NK-92 treated with Interleukin-12 subunit alpha and Interleukin-12 subunit beta, amount 100 ng/mL, for 24 hours (cell line): ENCODE measurements around the gene PCP4L1.
"Not testable (repeated sequence)": the region's sequence is repeated elsewhere in the genome, so short reads cannot be mapped to it uniquely, and the experiment has no call there.

Source experiments
- DNase-seq: peaks from one replicate; lab custom pipeline; 2025; lab: John Stamatoyannopoulos, UW

PCP4L1 gene

DNA sequence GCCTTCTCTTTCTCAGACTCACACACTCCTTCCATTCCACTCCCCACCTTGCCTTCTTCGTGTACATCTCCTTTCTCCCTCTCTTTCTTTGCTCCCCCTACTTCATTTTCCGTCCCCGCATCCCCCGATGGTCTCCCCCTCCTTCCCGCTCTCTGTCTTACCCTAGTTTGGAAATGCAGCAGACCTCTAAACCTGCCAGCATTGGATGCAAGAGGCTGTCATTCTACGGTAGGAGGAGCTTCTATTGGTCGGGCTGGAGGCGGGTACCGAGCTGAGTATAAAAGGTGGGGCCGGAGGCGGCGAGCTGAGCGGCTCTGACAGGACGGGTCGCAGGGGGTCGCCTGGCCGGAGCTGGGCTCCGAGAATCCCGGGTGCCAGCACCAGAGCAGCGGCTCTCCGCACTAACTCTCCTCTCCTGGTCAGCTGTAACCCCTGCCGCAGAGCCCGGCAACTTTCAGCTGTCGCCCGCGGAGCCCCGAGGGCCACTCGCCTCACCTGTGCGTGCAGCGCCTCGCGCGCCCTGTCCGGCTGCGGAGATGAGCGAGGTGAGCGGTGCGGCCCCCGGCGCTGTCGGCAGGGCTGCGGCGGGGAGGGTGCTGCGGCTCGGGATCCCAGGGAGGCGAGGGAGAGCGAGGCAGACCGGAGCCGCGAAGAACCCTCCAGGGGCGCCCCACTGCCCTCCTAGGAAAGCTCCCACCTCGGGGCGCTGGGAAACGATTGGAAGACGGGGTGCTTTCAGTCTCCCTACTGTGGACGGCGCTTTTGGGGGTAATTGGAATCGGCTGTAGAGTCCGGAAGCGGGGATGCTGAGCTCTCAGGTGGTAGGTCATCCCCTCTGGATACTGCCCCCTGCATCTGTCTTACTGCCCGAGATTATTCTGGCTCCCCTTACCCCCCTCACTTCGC lies at the start of gene PCP4L1:
Gene PCP4L1 (plus strand): TSS at position 307 of the 906 bp plus-strand sequence. CDS start 230 bp downstream, at position 537.
- no peak for DNase-seq

DNA sequence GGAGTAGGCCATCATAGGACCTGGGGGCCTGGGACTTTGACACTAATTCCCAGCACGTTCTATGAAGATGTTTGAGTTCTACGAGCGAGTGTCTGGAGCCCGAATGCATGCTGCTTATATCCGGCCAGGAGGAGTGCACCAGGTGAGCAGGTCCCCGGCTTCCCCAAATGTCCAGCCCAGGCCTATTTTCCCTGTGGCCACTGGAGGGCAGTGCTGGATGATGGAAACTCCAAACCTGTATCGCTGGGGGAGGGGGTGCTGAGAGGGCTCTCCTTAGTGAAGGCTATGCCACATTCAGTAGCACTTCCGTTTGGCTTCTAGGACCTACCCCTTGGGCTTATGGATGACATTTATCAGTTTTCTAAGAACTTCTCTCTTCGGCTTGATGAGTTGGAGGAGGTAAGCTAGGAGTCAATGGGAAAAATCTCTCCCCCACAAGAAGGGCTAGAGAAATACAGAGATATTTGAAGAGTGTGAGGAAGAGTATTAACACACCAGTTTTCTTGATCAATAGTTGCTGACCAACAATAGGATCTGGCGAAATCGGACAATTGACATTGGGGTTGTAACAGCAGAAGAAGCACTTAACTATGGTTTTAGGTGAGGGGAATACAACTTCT lies 48.6 kb upstream of the PCP4L1 start:
- DNase-seq = peak; percentile 71

DNA sequence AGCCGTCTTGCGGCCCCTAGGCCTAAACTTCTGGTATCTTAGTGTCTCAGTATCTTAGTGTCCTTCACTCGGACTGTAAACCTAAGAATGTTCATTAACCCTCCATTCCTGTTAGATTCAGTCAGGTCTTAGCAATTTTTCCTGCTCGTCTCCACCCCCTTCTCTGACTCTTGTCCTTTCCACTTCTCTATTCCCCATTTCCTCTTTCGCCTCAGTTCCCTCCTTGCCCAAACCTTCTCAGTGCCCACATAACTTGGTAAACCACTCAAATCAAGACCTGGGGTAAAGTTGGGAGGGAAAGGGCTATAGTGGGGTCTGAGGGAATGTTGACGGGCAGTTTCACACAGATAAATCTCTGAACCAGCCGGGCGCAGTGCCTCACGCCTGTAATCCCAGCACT lies 44.2 kb upstream of the PCP4L1 start:
- no peak for DNase-seq

GRCh38 chr1:161215076-161215475 lies 43.5 kb upstream of the PCP4L1 start, which contains the start of gene FCER1G:
FCER1G (plus strand) TSS chr1:161215295; CDS start chr1:161215322, 27 bp downstream.
- DNase-seq = no peak

DNA sequence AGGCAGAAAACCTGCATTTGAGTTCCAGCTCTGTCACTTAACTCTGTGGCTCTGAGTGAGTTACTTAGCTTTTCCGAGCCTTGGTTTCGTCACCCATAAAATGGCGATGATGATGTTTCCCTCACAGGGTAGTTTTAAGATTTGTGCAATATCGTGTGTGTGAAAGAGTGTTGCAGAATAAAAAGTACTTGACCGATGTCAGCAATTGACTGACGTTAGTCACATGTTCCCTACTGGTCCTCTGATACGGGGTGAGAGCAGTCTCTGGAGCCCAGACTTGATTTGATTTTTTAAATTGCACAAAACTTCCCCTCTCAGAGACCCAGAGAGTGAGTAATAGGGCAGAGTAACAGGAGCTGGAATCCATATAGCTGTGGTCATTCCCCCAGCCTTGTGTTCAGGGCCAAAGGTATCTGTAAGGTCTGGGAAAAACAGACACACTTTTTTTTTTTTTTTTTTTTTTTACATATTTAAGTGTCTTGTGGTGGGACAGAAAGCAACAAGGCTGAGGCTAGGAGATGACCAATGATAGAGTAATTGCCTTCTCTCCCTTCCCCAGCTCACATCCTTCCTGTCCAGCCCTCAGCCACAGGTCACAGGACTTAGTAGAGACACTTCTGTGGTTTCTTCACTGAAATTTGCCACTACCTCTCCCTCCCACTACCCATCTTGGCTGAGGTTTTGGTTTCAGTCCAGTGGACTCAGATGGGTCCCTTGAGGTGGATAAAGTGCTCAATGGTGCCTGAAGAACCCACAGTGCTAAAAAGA lies 41.4 kb upstream of the PCP4L1 start:
- DNase-seq = peak; percentile 58

DNA sequence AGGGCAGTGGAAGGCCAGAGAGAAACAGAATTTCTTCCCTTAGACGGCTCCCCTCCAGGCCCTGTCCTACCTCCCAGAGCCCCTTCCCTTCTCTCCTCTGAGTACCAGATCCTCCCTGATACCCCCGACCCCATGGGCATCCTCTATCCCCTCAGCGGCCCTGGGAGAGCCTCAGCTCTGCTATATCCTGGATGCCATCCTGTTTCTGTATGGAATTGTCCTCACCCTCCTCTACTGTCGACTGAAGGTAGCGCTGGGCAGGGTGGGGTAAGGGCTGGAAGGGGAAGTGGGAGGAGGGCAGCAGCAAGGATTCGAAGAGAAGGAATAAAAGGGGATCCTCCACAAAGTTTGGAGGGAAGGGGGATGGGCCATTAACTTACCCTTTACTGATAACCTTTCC lies 40.7 kb upstream of the PCP4L1 start:
- no peak for DNase-seq

DNA sequence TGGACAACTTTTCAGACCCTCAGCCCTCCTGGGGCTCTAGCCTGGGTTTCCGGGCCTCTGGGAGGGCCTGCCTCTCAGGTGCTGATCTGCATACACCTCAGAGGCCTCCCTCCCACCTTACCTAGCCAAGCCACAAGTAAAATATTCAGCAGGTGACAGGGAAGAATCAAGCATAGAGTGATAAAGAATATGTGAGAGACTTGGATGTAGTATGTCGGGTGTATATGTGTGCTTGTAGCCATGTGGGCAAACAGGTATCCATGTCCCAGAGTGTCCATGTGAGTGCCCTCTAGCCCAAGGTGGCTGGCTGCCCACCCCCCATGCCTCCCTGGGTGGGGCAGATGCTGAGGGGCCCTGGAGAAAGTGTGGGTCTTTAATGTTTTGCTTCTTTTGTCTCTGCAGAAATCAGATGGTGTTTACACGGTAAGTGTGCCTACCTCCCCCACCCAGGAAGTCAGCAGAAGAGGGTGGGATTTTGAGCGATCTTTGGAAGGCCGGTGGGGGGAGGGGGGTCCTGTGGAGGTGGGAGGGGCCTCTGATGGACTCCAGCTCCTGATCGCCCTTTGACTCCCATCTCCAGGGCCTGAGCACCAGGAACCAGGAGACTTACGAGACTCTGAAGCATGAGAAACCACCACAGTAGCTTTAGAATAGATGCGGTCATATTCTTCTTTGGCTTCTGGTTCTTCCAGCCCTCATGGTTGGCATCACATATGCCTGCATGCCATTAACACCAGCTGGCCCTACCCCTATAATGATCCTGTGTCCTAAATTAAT lies 40.1 kb upstream of the PCP4L1 start:
- no peak for DNase-seq

DNA sequence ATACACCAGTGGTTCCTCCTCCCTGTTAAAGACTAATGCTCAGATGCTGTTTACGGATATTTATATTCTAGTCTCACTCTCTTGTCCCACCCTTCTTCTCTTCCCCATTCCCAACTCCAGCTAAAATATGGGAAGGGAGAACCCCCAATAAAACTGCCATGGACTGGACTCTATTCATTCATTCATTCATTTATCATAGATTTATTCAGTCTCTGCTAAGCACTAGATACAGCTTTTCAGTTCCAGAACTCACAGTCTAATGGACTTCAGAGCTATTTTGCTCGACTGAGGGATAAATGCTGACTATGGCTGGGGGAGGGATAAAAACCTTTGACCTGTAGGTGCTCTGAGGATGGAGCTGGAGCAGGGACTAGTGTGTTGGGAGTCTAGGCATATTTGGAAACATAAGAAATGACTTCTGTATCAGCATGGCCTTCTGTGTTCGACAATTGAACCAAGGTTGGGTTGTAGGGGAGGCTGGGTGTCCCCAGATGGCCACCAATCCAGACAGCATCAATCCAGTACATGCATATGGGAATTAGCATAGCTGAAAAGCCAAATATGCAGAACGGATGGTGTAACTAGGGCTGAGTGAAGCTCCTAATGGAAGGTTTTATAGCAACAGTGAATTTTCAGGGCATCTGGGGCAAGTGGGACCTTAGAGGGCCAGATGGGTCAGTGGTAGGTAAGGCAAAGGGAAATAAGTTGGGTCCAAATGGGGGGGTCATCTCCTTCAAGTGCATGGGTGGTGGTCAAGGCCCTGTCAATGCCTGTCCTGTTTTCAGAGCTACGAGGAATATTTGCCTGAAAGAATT lies 39.3 kb upstream of the PCP4L1 start:
- DNase-seq = no peak

GRCh38 chr1:161220002-161220401 lies 38.5 kb upstream of the PCP4L1 start:
- no peak for DNase-seq

DNA sequence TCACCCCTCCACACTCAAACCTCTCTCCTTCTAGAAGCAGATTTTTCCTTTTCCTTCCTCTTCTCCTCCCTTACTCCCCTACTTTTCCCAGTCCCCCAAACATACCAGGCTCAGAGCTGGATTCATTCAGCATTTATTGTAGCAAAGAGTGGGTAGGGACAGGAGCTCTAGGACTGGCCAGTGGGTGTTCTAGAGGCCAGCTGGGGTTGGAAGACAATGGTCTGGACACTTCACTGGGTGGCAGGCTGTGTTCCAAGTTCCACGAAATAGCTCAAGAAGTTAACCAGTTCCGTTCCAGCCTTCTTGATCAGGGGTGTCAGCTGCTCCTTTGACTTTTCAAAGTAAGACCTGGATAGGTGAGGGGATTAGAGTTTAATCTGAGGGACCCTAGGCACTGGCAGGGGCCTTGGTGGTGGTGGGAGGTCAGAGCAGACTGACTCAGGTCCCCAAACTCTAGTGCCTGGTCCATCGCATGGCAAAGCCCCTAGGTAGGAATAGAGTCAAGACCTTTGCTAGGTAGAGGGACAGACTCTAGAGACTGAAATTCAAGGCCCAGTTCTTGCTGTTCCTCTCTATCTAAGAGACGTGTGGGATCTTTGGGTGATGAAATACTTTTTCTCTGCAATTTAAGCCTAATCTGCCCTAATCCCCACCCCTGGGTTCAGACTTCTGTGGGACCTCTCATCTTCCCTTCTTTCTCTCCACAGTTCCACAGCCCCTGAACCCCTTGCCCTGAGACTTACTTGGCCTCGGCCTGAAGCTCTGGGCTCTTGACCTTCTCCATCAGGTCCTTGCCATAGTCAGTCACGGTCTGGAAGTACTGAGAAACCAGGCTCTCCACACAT lies 36.1 kb upstream of the PCP4L1 start:
- no peak for DNase-seq

DNA sequence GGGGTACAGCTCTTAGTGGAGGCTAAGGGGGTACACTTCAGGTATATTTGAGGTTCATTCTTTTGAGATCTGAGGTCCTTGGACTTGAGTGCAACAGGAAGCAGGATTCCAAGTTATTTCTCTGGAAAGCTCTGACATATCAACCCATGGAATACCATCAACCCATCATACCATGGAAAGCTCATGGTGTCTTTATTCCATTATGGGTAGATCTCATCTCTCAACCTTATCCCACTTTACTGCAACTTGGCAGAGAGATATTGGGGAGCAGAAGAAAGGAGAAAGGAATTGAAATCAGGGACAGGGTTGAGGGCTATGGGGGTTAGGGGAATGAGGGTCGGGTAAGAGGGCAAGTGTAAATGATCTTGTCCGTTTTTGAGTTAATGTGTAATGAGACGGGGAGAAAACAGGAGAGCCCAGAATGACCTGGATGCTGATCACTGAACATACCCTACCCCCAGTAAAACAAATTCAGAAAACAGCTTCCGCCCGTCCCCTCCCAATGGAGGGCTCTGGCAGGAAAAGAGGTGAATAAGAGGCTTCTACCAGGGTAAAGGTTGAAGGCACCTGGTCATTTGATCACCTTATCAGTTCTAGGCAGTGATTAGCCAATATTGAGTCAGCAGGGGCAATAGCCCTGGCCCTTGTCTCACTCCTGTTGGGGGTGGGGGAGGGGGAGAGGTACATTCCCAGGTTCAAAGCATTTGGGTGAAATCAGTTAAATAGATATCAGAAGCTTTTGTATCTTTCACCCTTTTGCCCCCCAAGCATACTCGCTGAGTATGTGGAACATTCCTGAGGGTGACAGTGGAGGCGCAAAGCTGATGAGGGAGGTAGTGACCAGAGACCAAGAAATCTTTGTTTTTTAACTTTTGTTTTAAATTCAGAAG lies 34.5 kb upstream of the PCP4L1 start:
- DNase-seq = no peak

- DNase-seq = not testable (repeated sequence)
Measured at GRCh38 chr1:161224695-161225087, 33.9 kb upstream of the PCP4L1 start.

DNA sequence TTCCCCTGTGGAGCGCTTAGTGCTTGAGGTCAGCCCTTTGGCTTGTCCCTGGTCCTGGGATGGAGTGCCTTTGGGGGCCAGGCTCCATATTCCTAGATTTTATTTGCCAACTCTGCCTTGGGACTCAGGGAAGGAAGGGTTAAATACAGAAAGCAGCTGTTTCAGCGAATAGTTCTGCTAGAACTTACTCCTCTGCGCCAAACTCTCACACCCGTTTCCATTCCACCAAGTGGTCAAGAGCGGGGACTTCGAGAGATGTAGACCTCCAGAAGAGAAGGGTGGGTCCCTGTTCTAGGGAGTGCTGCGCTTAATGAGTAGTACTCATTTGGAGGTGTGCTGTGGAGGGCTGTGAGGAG lies 33.4 kb upstream of the PCP4L1 start:
- DNase-seq = no peak

DNA sequence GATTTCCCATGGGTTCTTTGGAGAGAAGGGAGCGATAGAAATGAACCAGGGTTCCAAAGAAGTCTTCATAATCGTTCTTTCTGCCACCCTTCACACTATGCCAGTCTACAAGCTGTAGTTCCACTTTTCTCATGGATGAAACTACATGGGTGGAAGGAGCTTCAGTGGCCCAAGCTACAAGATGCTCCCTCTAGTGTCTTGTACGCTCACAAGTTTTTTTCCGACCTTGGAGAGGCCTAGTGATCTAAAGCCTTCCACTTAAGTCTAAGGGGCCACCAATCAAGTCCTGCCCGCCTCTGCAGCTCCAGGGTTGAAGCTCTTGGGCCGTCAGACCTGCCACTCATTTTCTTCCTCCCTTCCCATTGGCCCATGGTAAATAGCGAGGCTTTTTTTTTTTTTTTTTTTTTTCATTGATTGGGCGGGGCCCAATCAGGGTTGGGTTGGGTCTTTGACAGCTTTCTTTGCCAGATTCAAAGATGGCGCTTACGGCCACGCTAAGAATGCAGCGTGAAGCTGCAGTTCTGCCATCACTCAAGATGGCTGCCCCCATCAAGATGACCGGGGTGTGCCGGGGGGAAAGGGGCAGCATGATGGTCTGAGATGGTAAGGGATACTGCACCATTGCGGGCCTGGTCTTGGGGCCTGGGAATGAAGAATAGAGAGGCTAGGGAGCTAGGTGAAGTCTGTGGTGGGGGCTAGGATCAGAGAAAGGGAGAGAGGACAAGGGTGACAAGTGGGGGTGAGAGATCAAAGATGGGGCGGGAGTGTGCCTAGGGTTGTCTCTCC lies 32.8 kb upstream of the PCP4L1 start, which contains the start of gene TOMM40L:
Gene TOMM40L (plus strand): TSS at position 527 of the 786 bp plus-strand sequence. CDS start 430 bp downstream, outside the sequence.
- peak; percentile 93 for DNase-seq

DNA sequence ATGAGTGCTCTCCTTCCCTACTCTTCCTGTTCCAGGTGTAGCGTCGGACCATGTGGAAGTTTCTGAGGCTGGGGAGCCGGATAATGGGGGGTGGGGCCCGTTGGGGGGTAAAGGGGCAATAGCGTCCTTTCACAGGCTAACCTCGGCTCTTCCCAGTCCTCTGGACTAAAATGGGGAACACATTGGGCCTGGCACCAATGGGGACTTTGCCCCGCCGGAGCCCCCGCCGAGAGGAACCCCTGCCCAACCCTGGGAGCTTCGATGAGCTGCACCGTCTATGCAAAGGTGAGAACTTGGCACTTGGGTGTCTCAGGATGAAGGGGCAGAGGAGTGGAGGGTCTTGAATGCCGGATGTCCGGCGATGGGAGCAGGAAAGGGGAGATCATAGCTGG lies 32.2 kb upstream of the PCP4L1 start:
- no peak for DNase-seq

DNA sequence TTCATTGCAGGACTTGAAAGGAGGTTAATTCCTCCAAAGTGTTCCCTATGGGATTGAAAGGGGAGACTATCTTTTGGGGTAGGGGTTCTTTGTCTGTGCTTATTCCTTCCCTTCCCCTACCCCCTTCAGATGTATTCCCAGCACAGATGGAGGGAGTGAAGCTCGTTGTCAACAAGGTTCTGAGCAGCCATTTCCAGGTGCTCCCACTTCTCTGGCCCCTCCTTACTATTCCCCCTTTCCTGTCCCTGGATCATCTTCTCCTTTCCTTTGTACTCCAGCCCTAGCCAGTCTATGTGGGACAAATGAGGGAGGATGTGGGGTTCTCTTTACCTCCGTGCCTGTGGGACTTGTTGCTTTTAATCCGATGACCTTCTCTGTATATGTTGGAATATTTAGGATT lies 31.8 kb upstream of the PCP4L1 start:
- DNase-seq = no peak

DNA sequence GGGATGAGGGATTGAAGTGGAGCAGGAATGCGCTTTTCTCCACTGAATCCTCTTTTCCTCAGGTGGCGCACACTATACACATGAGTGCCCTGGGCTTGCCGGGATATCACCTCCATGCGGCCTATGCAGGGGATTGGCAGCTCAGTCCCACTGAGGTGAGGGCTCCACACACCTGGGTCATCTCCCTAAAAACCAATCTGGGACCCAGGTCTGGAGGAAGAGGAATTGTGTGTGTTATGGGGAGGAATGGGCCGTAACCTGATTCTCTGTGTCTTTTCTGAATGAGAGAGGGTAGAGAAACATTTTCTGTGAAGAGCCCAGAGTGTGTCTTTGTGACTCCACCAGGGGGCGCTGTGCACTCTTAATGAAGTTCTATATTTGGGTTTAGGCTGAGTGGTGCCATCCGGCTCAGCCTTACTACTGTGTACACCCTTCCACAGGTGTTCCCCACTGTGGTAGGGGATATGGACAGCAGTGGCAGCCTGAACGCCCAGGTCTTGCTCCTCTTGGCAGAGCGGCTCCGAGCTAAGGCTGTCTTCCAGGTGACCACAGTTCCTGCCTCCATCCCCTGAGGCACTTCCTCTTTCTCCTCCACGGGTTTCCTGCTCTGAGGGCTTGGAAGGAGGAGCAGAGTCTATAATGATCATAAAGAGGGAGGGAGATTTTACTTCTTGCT lies 31.2 kb upstream of the PCP4L1 start:
- peak; percentile 71 for DNase-seq
